C4-2B (cell line): ENCODE results near the gene HOXA7.

Experiments
- CTCF ChIP-seq: fragments of 450-650 bp; conservative IDR thresholded peaks from 2 replicates; pipeline ENCODE4 v1.5.1; 2017; ENCODE audit warnings: mild to moderate bottlenecking
- ZFX ChIP-seq: fragments of 450-650 bp; IDR thresholded peaks from 2 replicates; pipeline ENCODE4 v1.6.1; 2017

- TF ChIP-seq CTCF = no peak
- no peak for TF ChIP-seq ZFX
Measured at GRCh38 chr7:27201580-27202017, 45.1 kb upstream of the HOXA7 start.
